Small intestine (tissue), 7 donors: ENCODE measurements around the gene MTUS2. TPM values are rescaled to one million over a fixed set of nuclear protein-coding genes. Genes with fewer than 3 reads are reported as not detected.

ENCODE experiments used
- DNase-seq, 2 donors: peaks; one replicate each; pipeline versions ENCODE4 v3.0.0 to v3.0.0-alpha.2; 2013
- FAIRE-seq: peaks from 2 replicates; lab custom pipeline; 2012; peaks lifted over from hg19 to GRCh38; lab: Jason Lieb, UNC
- H3K27ac ChIP-seq, 3 donors: one replicate each; pipeline ENCODE4 v1.5.1; 2013; ENCODE audit warnings: low read length in 2 of 3, mild to moderate bottlenecking in 2 of 3, control low read depth in 1 of 3, inconsistent platforms in 1 of 3, low read depth in 1 of 3, moderate library complexity in 1 of 3
- H3K27me3 ChIP-seq, 3 donors: one replicate each; pipeline ENCODE4 v1.6.1; 2013; ENCODE audit warnings: low read length in 3 of 3, inconsistent platforms in 1 of 3; ENCODE audit not compliant: control insufficient read depth in 3 of 3, insufficient read depth in 3 of 3
- H3K36me3 ChIP-seq, 3 donors: one replicate each; pipeline ENCODE4 v1.6.1; 2013; ENCODE audit warnings: low read length in 3 of 3, inconsistent platforms in 1 of 3, low read depth in 1 of 3, mild to moderate bottlenecking in 1 of 3, moderate library complexity in 1 of 3; ENCODE audit not compliant: control insufficient read depth in 3 of 3, insufficient read depth in 2 of 3
- H3K4me1 ChIP-seq, 3 donors: one replicate each; pipeline ENCODE4 v1.6.1; 2013; ENCODE audit warnings: low read length in 2 of 3, inconsistent platforms in 1 of 3, low read depth in 1 of 3, mild to moderate bottlenecking in 1 of 3, moderate library complexity in 1 of 3; ENCODE audit not compliant: control insufficient read depth in 3 of 3, insufficient read depth in 2 of 3
- H3K4me3 ChIP-seq, 3 donors: one replicate each; pipeline ENCODE4 v1.5.1; 2013; ENCODE audit warnings: low read length in 3 of 3, control low read depth in 1 of 3, inconsistent platforms in 1 of 3, low read depth in 1 of 3, mild to moderate bottlenecking in 1 of 3, moderate library complexity in 1 of 3
- H3K9me3 ChIP-seq, 2 donors: one replicate each; pipeline ENCODE4 v1.6.1; 2013; ENCODE audit warnings: low read depth in 1 of 2, low read length in 1 of 2; ENCODE audit not compliant: control insufficient read depth in 2 of 2, insufficient read depth in 1 of 2
- WGBS, 3 donors: extraction: QIAGEN DNeasy Blood & Tissue Kit; methylation state at CpG; one replicate each; pipeline ENCODE4 v1.1.7; 2013; 5-methylcytosine and 5-hydroxymethylcytosine counted together
- polyA plus RNA-seq, 4 donors: library from polyadenylated mRNA; stranded (reverse) in 3 of 4; unstranded in 1 of 4; fragments of 200-250 nt in 3 of 4; fragments of 120-200 nt in 1 of 4; gene quantifications; one replicate each; pipeline versions ENCODE4 v1.2.1 to v1.2.3, GENCODE V29; 2013
- donor health status: healthy with polysubstance abuse.
- donor health status: control.
- donor health status: control.
- donor health status: Bipolar disorder and iron deficiency.
- donor health status: healthy.

MTUS2 gene
- polyA plus RNA-seq, 4 donors: under 0.01 to 0.53 (median 0.22) TPM

GRCh38 chr13:29500386-29500785 lies 680.2 kb downstream of the MTUS2 start:
- 87 to 92% (median 87%) methylated on average over 7 of the region's 7 CpGs for WGBS, 3 donors
- no peak for DNase-seq
- FAIRE-seq: no peak

GRCh38 chr13:29501674-29502073 lies 681.5 kb downstream of the MTUS2 start:
- Histone ChIP-seq H3K27me3 (peaks cover 0 to 17% (median 0%) of the 10 kb centered on the region in 3 donors), H3K9me3 (no peaks in the 10 kb centered on the region), H3K27ac (no peak overlapping the region), H3K4me3 (no peak overlapping the region), H3K4me1 (peaks cover 0 to 3% (median 0%) of the 10 kb centered on the region in 3 donors), H3K36me3 (no peaks in the 10 kb centered on the region)
- FAIRE-seq: no peak
- 88 to 92% (median 91%) methylated on average over 4 of the region's 4 CpGs for WGBS, 3 donors
- no peak for DNase-seq

More at GRCh38 chr13:29500386-29500785, 680.2 kb downstream of the MTUS2 start:
- Histone ChIP-seq H3K27me3 (peaks cover 0 to 18% (median 0%) of the 10 kb centered on the region in 3 donors), H3K9me3 (no peaks in the 10 kb centered on the region), H3K4me3 (no peak overlapping the region), H3K27ac (no peak overlapping the region), H3K36me3 (no peaks in the 10 kb centered on the region), H3K4me1 (peaks cover 0 to 4% (median 0%) of the 10 kb centered on the region in 3 donors)

- Histone ChIP-seq H3K4me1 (no peaks in the 10 kb centered on the region), H3K36me3 (no peaks in the 10 kb centered on the region), H3K4me3 (no peak overlapping the region), H3K27ac (no peak overlapping the region), H3K27me3 (peaks cover 0 to 14% (median 0%) of the 10 kb centered on the region in 3 donors), H3K9me3 (no peaks in the 10 kb centered on the region)
- DNase-seq (no peak), FAIRE-seq (no peak)
- 89 to 90% (median 90%) methylated on average over 13 of the region's 13 CpGs for WGBS, 3 donors
Observed at GRCh38 chr13:29502391-29503008, 682.4 kb downstream of the MTUS2 start.

GRCh38 chr13:29503041-29503837 lies 683.1 kb downstream of the MTUS2 start:
- Histone ChIP-seq H3K36me3 (no peaks in the 10 kb centered on the region), H3K4me1 (peaks cover 0 to under 1% (median 0%) of the 10 kb centered on the region in 3 donors), H3K27ac (no peak overlapping the region), H3K9me3 (no peaks in the 10 kb centered on the region), H3K27me3 (peaks cover 0 to 14% (median 0%) of the 10 kb centered on the region in 3 donors), H3K4me3 (no peak overlapping the region)
- WGBS, 3 donors: 57 to 58% (median 58%) methylated on average over 32 of the region's 32 CpGs
- FAIRE-seq (no peak), DNase-seq (no peak)

GRCh38 chr13:29504691-29505090 lies 684.6 kb downstream of the MTUS2 start:
- WGBS, 3 donors: 90 to 94% (median 90%) methylated on average over 15 of the region's 15 CpGs
- H3K36me3 ChIP-seq: no peaks in the 10 kb centered on the region
- DNase-seq (no peak), FAIRE-seq (no peak)
- no peaks in the 10 kb centered on the region for H3K9me3 ChIP-seq
- peaks cover 0 to 11% (median 2%) of the 10 kb centered on the region in 3 donors for H3K4me1 ChIP-seq
- H3K27me3 ChIP-seq: peaks cover 0 to 14% (median 0%) of the 10 kb centered on the region in 3 donors
- no peak overlapping the region for H3K4me3 ChIP-seq
- no peak overlapping the region for H3K27ac ChIP-seq

- no peak for FAIRE-seq
- no peak overlapping the region for H3K4me3 ChIP-seq
- H3K27ac ChIP-seq: no peak overlapping the region
- H3K4me1 ChIP-seq: peaks cover 0 to 11% (median 2%) of the 10 kb centered on the region in 3 donors
- H3K9me3 ChIP-seq: no peaks in the 10 kb centered on the region
- no peak for DNase-seq
- WGBS, 3 donors: 80 to 82% (median 82%) methylated on average over 17 of the region's 17 CpGs
- peaks cover 0 to 3% (median 0%) of the 10 kb centered on the region in 3 donors for H3K36me3 ChIP-seq
- H3K27me3 ChIP-seq: peaks cover 0 to 14% (median 0%) of the 10 kb centered on the region in 3 donors
Observed at GRCh38 chr13:29505511-29505910, 685.4 kb downstream of the MTUS2 start.

- H3K27me3 ChIP-seq: peaks cover 0 to 14% (median 0%) of the 10 kb centered on the region in 3 donors
- H3K9me3 ChIP-seq: no peaks in the 10 kb centered on the region
- WGBS, 3 donors: 73 to 84% (median 76%) methylated on average over 10 of the region's 10 CpGs
- FAIRE-seq: no peak
- DNase-seq: no peak
- peaks cover 0 to 8% (median 0%) of the 10 kb centered on the region in 3 donors for H3K36me3 ChIP-seq
- peaks cover 0 to 11% (median 2%) of the 10 kb centered on the region in 3 donors for H3K4me1 ChIP-seq
- H3K27ac ChIP-seq: no peak overlapping the region
- no peak overlapping the region for H3K4me3 ChIP-seq
Observed at GRCh38 chr13:29505950-29506349, 685.8 kb downstream of the MTUS2 start.

- Histone ChIP-seq H3K9me3 (no peaks in the 10 kb centered on the region), H3K27ac (no peak overlapping the region), H3K36me3 (peaks cover 0 to 14% (median 0%) of the 10 kb centered on the region in 3 donors), H3K4me1 (peaks cover 0 to 11% (median 2%) of the 10 kb centered on the region in 3 donors), H3K4me3 (no peak overlapping the region), H3K27me3 (peaks cover 0 to 12% (median 0%) of the 10 kb centered on the region in 3 donors)
- WGBS, 3 donors: 70 to 72% (median 72%) methylated on average over 14 of the region's 14 CpGs
- DNase-seq (no peak), FAIRE-seq (no peak)
Observed at GRCh38 chr13:29507356-29507755, 687.2 kb downstream of the MTUS2 start.
